WERI-Rb-1 (cell line): ENCODE measurements around the gene SH3RF1.
"Not testable (repeated sequence)": the region's sequence is repeated elsewhere in the genome, so short reads cannot be mapped to it uniquely, and the experiment has no call there.

Experiments used
- DNase-seq: peaks from one replicate; pipeline ENCODE4 v3.0.0-alpha.2; 2020
- H3K27ac ChIP-seq: fragments of 250-450 bp; sonication (Bioruptor Pico); 2 replicates; pipeline ENCODE4 v1.5.1; 2020; ENCODE audit warnings: mild to moderate bottlenecking, moderate library complexity
- H3K27me3 ChIP-seq: fragments of 250-450 bp; sonication (Bioruptor Pico); 2 replicates; pipeline ENCODE4 v1.5.1; 2021; ENCODE audit warnings: mild to moderate bottlenecking, low read depth, moderate library complexity; ENCODE audit not compliant: insufficient read depth, severe bottlenecking
- H3K36me3 ChIP-seq: fragments of 250-450 bp; sonication (Bioruptor Pico); 2 replicates; pipeline ENCODE4 v1.5.1; 2020; ENCODE audit warnings: mild to moderate bottlenecking, moderate library complexity
- H3K4me3 ChIP-seq: 2 replicates; pipeline ENCODE4 v1.5.1; 2011; ENCODE audit warnings: low read depth, mild to moderate bottlenecking, control low read depth, low read length
- H3K9me3 ChIP-seq: fragments of 250-450 bp; sonication (Bioruptor Pico); 2 replicates; pipeline ENCODE4 v1.5.1; 2021; ENCODE audit warnings: mild to moderate bottlenecking, moderate library complexity; ENCODE audit not compliant: severe bottlenecking
- TF ChIP-seq, protein P1 (sequence below): IDR thresholded peaks from 2 replicates; pipeline ENCODE4 v1.5.1; 2011; ENCODE audit warnings: low read depth, mild to moderate bottlenecking, control low read depth, inconsistent platforms, low read length

Gene SH3RF1

DNA sequence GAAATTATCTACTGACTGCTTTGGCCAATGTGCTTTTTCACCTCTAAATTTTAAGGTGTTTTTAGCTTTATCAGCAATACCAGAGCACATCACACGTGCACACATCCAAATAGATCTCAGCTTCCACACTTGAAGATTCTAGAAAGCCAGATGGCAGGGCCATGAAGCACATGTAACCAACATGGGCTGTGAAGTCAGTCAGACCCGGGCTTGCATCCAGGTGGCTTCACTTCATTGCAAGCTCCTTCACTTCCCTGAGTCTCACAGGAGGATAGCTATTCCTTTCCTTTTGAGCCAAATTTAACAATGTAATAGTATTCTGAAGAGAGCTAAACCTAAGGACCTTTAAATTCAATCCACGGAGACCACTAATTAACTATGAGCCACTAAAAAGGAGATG is 86.5 kb downstream of the SH3RF1 start:
- Histone ChIP-seq H3K4me3 (no peak overlapping the region), H3K36me3 (no peaks in the 10 kb centered on the region), H3K27ac (no peak overlapping the region), H3K27me3 (no peaks in the 10 kb centered on the region), H3K9me3 (no peaks in the 10 kb centered on the region)
- no peak for DNase-seq
- TF ChIP-seq, protein P1, sequence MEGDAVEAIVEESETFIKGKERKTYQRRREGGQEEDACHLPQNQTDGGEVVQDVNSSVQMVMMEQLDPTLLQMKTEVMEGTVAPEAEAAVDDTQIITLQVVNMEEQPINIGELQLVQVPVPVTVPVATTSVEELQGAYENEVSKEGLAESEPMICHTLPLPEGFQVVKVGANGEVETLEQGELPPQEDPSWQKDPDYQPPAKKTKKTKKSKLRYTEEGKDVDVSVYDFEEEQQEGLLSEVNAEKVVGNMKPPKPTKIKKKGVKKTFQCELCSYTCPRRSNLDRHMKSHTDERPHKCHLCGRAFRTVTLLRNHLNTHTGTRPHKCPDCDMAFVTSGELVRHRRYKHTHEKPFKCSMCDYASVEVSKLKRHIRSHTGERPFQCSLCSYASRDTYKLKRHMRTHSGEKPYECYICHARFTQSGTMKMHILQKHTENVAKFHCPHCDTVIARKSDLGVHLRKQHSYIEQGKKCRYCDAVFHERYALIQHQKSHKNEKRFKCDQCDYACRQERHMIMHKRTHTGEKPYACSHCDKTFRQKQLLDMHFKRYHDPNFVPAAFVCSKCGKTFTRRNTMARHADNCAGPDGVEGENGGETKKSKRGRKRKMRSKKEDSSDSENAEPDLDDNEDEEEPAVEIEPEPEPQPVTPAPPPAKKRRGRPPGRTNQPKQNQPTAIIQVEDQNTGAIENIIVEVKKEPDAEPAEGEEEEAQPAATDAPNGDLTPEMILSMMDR = no peak

DNA sequence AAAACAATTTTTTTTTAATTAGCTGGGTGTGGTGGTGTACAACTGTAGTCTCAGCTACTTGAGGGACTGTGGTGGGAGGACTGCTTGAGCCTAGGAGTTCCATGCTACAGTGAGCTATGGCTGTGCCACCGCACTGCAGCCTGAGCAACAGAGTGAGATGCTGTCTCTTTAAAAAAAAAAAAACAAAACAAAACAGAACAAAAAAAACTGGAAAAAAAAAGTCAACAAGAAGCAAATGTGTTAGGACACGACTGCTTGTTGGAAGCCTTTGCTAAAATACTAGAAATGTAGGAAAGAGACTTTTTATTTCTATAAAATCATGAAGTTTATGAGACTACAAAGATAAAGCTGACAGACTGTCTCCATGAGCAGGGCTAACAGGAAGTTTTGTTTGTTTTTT is 87.2 kb downstream of the SH3RF1 start:
- Histone ChIP-seq H3K27ac (no peak overlapping the region), H3K9me3 (no peaks in the 10 kb centered on the region), H3K36me3 (no peaks in the 10 kb centered on the region), H3K27me3 (no peaks in the 10 kb centered on the region), H3K4me3 (no peak overlapping the region)
- no peak for DNase-seq
- TF ChIP-seq, protein P1 = no peak

DNA sequence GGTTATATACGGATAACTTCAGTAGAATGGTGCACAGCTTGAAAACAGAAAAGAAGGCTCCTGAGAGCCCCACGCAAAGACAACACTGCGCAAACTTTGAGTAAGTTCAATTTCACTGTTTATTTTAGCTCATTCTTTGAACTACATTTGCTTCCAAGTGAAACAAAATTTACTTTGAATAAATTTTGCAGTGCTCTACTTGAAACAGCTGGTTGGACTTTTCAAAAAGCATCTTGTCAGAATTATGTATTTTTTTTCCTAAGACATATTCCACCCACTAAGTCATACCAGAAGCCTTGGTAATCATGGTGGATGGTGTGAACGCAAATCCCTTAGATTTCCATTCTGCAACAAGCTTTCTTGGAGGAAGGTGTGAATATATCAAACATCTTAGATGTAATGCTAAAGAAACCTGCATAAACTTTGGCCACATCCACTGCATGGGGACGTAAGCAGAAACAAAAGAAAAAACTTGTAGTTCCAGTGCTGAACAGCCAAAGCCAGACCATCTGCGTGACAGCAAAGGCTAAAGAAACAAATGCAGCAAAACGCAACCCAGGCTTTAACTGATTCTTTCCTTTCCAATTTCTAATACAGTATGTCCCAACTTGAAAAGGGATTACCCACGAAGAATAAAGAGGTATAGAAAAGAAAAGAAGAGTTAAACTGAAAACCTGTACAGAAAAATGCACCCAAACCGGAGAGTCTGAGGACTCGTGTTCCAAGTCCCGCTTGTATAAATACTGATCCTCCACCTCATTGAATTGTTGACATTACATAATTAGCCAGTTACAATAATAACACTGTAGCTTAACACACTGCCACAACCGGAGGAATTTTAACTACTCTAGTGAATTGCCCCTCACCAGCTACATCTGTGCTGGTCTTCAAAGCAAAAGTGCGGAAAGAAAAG is 90.9 kb downstream of the SH3RF1 start:
- DNase-seq = no peak
- no peaks in the 10 kb centered on the region for H3K9me3 ChIP-seq
- H3K36me3 ChIP-seq = no peaks in the 10 kb centered on the region
- TF ChIP-seq, protein P1 = no peak
- H3K27me3 ChIP-seq = no peaks in the 10 kb centered on the region
- peak overlapping the region; percentile 53 for H3K27ac ChIP-seq
- H3K4me3 ChIP-seq = no peak overlapping the region

DNA sequence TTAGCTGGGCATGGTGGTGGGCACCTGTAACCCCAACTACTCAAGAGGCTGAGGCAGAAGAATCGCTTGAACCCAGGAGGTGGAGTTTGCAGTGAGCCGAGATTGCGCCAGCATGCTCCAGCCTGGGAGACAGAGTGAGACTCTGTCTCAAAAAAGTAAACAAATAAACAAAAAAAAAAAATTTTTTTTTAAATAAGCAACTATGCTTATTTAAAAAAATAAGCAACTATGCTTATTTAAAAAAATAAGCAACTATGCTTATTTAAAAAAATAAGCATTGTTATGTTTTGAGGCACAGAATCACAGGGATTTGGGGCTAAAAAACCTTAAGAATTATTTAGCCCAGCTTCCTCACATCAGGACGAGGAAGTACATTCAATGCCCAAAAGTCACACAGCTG is 92.7 kb downstream of the SH3RF1 start:
- H3K27ac ChIP-seq, H3K27me3 ChIP-seq, H3K9me3 ChIP-seq, H3K36me3 ChIP-seq, DNase-seq, H3K4me3 ChIP-seq: not testable (repeated sequence)

DNA sequence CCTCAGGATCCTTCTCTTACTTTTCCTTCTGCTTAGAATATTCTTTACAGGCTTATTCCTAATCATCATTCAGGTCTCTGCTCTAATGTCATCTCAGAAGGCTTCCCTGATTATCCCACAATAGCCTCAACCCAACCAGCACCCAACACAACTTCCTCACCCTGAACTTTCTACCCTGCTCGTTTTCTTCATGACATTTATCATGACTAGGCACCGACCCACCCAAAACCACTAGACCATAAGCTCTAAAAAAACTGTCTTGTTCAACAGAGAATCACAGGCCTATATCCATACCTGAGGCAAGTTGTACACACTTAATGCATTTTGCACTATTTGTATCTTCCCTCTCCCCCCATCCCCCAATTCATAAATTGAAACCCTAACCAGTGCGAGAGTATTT is 95.3 kb downstream of the SH3RF1 start:
- no peaks in the 10 kb centered on the region for H3K27me3 ChIP-seq
- DNase-seq = no peak
- H3K4me3 ChIP-seq = no peak overlapping the region
- TF ChIP-seq, protein P1 = no peak
- no peak overlapping the region for H3K27ac ChIP-seq
- no peaks in the 10 kb centered on the region for H3K36me3 ChIP-seq
- H3K9me3 ChIP-seq = no peaks in the 10 kb centered on the region

DNA sequence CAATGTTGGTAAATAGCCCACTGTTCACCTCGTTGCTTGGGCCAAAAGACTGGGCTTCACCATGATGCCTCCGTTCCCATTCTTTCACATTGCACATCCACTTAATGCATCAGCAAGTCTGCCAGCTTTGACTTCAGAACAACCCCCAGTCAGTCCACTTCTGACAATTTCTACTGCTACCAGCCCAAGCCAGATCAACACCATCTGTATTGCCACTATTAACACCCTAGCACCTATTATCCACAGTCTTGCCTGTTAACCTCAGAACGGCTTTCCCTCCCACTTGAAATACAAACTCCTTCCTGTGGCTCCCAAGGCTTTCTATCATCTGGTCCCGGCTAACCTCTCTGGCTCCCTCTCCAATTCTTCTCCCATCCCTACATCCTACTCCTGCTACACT is 95.7 kb downstream of the SH3RF1 start:
- Histone ChIP-seq H3K9me3 (no peaks in the 10 kb centered on the region), H3K4me3 (no peak overlapping the region), H3K27ac (no peak overlapping the region), H3K27me3 (no peaks in the 10 kb centered on the region), H3K36me3 (no peaks in the 10 kb centered on the region)
- no peak for DNase-seq
- TF ChIP-seq, protein P1 = no peak
